NCI-H146 treated with DMSO at 0.1 percent for 48 hours (cell line): Measurements from ENCODE around the gene POLR3C.
"Not testable (repeated sequence)": the region's sequence is repeated elsewhere in the genome, so short reads cannot be mapped to it uniquely, and the experiment has no call there.

Source experiments
- DNase-seq: peaks from one replicate; lab custom pipeline; 2025; ENCODE audit not compliant: unreplicated experiment; lab: John Stamatoyannopoulos, UW

Gene POLR3C, protein sequence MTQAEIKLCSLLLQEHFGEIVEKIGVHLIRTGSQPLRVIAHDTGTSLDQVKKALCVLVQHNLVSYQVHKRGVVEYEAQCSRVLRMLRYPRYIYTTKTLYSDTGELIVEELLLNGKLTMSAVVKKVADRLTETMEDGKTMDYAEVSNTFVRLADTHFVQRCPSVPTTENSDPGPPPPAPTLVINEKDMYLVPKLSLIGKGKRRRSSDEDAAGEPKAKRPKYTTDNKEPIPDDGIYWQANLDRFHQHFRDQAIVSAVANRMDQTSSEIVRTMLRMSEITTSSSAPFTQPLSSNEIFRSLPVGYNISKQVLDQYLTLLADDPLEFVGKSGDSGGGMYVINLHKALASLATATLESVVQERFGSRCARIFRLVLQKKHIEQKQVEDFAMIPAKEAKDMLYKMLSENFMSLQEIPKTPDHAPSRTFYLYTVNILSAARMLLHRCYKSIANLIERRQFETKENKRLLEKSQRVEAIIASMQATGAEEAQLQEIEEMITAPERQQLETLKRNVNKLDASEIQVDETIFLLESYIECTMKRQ

DNA sequence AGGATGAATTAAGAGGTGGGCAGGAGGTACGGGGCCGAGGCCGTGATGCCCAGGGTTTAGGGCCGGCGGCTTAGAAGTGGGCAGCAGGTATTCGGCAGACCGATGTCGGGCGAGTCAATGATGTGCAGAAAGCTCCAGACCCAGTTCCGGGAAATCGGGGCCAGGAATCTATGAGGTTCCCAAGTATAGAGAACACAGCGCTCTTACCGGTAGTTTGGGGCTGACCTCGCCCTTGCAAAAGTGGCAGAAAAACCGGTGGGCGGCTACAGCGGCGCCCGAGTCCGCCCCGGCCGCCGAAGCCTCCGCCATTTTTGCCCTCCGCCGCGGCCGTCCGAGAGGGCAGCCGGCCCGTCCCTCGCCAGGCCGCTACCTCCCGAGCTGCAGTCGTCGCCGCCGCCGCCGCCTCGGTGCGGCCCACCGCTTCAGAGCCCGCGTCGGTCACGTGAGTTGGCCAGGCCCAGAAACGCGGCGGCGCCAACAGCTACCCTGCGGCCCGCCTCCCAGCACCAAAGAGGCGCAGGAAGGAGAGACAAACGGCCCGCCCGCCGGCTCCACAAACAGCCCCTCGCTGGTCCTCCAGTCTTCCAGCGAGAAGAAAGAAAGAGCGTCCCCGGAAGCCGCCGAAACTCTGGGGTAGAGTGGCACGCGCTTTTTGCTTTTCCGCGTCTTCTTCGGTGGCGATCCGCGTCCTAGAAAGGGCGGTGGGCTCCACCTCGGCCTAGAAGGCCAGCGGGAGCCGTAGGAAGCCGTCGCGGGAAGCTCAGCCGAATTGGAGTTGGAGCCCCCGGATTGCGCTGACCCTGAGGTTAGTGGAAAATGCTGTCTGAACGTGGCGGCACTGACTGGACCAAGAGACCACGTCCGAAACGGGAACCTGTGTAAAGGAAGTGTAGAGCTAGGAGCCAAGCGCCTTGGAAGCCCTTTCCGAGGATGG lies at the start of gene POLR3C, which contains the start of gene RNF115:
POLR3C (plus strand) TSS at position 636 of the 934 bp plus-strand sequence. CDS start 1,577 bp downstream, outside the sequence.
RNF115 (minus strand) TSS at position 531 of the 934 bp plus-strand sequence; CDS start at position 309, 222 bp downstream.
- DNase-seq, result peak; percentile 88

DNA sequence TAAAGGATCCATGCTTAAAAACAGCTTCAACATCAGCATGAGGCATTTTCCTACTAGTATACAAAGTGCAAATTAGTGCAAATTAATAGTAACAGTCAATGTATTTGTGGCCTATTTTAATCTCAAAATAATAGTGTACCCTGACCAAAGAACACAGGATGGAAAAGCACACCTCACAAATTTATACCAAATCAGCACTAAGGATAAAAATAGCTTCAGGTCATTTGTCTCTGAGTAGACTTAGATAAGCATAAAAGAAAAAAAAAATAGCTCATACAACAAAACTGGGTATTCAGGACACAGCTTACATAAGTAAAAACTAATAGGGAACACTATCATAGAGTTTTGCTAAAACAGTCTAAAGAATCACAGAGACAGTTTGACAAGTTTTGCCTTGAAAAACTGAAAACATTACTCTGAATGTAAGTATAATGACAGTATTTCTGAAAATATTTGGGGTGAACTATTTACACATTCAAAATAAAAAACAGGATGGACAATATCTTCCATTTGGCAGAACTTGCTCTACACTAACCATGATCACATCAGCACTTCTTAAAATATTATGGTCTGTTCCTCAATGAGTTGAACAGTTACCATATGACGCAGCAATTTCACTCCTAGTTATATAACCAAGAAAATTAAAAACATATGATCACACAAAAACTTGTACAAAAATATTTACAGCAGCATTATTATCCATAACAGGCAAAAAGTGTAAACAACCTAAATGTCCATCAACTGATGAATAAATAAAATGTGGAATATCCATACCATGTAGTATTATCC lies 46.4 kb upstream of the POLR3C start:
- no peak for DNase-seq

DNA sequence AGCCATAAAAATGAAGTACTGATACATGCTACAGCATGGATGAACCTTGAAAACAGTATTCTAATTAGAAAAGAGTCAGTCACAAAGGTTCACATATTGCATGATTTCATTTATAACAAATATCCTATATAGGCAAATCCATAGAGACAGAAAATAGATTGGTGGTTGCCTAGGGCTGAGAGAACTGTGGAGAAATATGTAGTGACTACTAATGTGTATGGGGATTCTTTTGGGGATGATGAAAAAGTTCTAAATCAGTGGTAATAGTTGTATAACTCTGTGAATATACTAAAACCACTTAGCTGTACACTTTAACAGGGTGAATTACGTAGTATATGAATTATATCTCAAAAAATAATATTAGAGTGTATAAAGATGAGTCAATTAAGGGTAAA lies 45.9 kb upstream of the POLR3C start:
- no peak for DNase-seq

DNA sequence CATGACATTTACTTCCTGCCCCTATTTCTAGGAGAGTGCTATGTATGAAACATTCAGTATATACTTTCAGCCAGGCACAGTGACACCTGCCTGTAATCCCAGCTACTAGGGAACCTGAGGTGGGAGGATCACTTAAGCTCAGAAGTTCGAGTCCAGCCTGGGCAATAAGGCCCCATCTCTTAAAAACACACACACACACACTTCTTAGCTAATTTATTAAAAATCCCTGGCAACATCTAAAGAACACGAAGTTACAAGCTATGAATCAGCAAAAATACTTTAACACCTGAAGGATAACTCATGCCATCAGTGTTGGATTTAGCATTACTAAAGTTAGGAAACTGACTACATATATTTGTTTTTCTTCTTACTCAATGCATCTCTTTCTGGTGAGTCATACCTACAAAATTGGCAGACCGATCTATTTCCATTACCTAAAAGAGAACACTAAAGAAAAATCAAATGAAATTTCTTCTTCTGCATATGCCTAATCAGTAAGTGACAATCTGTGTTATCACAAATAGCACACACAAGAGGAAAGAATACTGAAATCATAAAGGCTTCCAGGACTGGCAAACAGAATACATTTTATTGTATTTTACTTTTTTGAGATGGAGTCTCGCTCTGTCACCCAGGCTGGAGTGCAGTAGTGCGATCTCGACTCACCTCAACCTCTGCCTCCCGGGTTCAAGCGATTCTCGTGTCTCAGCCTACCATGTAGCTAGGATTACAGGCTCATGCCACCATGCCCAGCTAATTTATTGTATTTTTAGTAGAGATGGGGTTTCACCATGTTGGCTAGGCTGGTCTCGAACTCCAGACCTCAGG lies 41.5 kb upstream of the POLR3C start:
- DNase-seq, result no peak

DNA sequence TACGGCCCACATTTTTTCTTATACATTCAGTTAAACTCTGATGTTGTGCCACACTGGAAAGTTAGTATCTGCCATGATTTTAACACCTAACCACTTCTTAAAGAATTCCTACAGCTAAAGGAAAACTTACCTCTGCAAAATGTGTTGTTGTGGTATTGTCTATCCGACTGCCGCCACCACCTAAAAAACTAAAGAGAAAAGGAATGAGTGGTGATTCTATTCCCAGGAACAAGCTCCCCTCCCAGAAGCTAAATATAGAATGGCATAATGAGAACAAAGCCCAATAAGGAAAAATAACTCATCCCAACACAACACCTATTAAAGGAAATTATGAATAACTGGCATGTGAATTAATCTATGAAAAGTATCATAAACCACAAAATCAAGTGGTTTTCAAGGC lies 39.6 kb upstream of the POLR3C start:
- no peak for DNase-seq

DNA sequence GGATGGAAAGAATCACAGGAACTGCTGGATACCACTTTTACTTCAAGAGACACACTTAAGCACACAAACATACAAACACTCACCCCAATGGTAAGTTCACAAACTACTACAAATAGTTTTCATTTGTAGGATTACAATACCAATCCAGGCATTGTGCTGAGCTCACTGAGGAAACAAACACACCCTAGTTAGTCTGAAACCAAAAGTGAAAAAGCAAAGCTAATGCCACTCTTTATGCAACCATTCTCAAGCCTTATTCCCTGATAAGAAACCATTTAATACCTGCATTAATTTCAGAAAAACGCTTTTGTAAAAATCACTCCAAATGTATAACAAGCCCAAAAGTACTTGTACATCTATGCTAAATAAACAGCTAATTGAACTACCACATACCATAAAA lies 38.5 kb upstream of the POLR3C start:
- no peak for DNase-seq

DNA sequence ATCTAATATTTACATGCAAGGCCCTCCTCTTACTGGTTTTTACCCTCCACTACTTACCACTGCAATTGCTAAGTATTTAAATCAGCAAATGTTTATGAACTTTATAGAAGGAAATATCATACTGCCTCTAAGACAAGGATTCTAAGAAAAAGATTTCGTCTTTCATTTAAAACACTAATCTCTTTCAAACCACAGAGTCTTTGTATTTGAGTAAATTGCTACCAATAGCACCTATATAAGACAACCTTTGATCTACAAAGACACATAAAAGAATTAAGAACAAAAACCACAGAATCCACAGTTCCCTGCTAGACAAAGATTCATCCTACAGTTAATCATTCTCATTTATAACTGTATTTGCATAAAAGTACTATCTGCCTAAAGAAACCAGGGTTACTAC lies 37.7 kb upstream of the POLR3C start:
- DNase-seq, result no peak

DNA sequence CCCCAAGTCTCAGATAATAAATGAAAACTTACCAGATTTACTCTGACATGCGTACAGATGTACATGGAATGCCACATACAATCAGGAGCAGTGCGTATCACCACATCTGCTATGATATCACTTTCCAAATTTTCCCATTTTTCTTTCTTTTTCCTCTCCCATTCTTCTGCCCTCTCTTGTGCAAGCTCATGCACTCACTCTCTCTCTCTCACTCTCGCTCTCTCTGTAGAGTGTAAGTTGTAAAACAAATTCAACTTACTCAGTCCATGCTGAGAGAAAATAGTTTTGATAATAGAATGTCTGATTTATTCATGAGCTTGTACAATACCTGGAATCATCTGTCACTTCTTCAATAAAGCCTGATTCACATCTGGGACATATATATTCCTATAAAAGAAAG lies 35.4 kb upstream of the POLR3C start:
- DNase-seq, result no peak

DNA sequence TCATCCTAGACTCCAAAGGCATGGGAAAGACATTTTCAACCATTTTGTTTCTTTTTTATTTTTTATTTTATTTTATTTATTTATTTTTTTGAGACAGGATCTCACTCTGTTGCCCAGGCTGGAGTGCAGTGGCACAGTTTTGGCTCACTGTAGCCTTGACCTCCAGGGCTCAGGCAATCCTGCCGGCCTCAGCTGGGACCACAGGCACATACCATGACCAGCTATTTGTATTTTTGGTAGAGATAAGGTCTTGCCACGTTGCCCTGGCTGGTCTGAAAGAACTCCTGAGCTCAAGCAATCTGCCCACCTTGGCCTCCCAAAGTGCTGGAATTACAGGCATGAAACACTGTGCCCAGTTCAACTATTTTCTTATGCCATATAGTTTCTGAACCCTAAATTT lies 32.1 kb upstream of the POLR3C start:
- not testable (repeated sequence) for DNase-seq

DNA sequence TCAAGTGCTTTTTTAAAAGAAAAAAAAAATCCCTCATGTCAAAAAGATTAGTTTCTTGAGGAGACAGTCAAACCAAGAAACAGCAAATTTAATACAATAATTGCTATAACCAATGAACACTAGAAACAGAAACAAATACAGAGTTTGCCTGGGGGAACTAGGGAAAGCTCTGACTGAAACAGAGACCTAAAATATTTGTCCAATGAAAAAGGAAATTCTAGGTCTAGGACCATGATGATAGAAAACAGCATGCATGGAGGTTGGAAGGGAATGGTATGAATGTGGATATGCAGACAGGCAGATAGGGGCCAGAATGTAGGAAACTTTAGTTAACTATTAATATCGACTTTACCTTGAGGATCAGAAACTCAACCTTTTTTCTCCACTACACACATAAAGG lies 31.5 kb upstream of the POLR3C start:
- no peak for DNase-seq

DNA sequence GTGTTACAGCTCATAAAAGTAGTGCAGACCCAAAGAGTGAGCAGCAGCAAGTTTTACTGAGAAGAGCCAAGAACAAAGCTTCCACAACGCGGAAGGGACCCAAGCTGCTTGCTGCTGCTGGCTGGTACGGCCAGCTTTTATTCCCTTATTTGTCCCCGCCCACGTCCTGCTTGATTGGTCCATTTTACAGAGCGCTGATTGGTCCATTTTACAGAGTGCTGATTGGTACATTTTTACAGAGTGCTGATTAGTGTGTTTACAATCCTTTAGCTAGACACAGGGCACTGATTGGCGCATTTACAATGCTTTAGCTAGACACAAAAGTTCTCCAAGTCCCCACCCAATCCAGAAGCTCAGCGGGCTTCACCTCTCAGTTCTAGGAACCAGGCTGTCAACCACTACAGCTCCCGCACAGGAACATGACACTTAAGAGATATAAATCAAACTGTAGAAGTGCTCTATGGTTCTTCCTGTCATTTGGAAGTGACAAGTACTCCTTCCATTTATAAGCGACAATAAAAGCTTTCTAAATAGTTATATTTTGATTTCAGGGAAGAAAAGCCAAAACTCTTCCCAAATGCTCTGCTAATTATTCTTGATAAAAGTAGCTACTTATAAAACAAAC lies 28.6 kb upstream of the POLR3C start:
- DNase-seq, result no peak

DNA sequence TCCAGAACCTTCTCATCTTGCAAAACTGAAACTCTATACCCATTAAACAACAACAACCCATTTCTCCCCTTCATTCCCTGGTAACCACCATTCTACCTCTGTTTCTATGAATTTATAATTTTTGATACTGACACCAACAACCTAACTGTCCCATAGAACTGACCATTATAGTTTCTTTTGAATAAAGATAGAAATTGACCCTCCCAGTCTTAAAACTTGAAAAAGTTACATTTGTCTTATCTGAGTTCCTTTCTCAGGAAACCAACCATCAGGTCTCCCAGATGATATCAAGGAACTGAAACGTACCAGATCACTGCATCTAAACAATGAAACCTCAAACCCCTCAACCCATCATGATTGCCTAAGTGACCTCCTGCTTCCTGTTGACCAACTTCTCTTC lies 27.2 kb upstream of the POLR3C start:
- no peak for DNase-seq

DNA sequence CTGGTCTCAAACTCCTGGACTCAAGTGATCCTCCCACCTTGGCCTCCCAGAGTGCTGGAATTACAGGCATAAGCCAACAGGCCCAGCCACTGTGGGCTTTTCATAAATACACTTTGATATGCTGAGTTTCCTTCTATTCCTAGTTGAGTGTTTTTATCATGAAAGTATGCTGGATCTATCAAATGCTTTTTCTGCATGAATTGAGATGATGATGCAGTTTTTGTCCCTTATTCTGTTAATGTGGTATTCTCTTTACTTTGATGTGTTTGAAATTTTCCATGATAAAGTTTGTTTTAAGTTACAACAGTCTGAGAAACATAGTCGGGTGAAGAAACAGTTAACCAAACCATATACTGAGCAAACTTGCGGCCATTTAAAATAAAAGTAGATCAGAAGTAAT lies 24.2 kb upstream of the POLR3C start:
- no peak for DNase-seq

DNA sequence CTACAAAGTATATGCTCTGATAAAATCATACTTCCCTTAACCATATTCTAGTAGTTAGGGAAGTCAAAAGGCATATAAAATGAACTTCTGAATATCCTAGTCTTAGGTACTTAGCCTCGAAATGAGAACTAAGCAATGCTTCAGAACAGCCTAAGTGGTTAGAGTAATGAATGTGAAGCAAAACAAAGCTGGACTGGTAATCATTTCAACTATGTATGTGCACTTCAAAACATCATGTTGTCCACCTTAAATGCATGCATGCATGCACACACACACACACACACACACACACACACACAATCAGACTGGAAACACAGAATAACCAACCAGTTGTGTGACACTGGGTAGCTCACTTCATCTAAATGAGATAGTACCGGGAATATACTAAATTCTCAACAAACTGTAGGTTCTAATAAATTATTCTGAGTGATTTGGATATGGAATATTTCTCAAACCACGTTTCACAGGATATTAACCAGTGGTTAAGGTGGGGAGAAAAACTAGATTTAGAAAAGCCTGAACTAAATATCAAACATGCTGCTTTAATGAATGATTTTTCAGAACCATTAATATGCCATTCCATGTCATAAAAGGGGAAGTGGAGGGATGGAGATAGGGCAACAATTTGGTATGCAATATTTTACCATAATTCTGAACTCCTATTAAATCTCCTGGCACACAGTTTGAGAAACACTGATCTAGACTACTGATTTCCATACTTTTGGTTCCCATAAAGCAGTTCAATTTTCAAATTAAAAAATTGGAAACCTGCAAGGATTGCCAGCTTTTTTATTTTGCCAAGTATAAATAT lies 19.6 kb upstream of the POLR3C start:
- DNase-seq, result no peak

DNA sequence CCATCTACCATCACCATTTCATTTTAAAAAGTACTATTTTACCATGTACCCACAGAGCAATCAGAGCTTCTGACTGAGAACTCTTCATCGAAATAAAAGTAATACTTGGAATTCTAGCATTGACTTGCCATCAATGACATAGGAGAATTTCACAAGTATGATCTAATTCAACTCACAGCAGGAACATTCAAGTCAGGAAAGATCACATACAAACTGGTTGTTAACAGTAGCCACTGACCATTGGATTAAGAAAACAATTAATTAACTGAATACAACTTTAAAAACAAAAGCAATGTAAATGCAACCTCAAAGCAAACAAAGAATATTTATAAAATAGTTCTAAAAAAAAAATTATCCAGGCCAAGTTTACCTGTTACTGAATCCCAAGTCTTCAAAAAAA lies 18.9 kb upstream of the POLR3C start:
- no peak for DNase-seq

DNA sequence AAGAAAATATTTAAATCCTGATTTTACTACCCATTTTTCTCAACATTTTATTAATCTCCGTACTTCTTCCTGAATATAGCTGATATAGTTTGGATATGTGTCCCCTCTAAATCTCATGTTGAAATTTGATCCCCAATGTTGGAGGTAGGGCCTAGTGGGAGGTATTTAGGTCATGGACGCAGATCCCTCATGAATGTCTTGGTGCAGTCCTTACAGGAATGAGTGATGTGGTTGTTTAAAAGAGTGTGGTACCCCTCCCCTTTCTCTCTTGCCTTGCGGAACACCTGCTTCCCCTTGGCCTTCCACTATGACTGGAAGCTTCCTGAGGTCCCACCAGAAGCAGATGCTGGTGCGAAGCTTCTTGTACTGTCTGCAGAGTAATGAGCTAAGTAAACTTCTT lies 17.6 kb upstream of the POLR3C start:
- no peak for DNase-seq

DNA sequence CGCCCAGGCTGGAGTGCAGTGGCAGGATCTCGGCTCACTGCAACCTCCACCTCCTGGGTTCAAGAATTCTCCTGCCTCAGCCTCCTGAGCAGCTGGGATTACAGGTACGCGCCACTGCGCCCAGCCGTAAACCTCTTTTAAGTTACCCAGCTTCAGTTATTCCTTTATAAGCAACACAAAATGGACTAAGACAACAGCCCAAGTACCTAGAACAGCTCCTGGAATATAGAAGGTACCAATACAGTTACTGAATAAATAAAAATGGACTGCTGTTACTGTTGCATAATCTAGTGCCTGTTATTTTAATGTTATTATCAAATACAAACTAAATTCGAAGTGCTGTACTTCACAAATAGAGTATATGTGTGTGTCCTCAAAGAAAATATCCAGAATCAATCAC lies 17.2 kb upstream of the POLR3C start:
- no peak for DNase-seq

DNA sequence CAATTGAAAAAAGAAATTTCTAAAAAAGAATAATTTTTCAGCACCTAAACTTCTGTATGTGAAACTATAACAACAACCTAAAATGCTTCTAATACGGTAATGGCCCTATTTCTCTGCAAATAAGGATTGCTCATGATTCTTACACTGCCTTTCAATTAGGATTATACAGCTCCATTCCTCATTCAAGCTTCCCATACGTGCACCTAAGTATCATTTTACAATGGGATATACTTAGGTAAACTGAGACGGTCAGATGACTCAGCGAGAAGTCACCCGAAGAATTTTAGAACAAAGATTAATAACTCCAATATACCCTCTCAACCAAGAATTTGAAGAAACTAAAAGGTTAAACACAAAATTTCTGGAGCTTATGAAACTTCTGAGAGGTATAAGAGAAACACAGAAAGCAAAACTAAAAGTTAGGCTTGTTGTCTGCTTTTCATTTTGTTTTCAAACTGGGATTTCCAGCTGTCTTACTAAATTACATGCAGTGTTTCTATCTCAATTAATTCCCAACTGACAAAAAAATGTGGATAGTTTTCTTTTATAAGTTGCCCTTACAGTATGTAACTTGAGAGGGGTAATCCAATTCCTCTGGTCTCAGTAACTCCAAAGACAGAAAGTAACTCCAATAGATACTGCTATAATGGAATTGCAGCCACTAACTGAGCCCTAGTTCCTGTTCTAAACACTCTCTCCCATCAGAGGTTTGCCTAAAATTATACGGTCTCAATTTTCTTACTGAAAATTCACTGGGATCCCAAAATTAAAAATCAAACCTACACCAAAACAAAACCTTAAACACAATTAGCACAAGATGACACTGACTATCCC lies 10.8 kb upstream of the POLR3C start:
- not testable (repeated sequence) for DNase-seq
